Stimulated activated CD4-positive, alpha-beta T cell treated with anti-CD3 and anti-CD28 coated beads, Interleukin-15, amount 100 ng/mL, for 1 hour (primary cell): ENCODE data around the gene GRB10.

Experiments used
- DNase-seq, 2 donors: peaks; one replicate each; pipeline ENCODE4 v3.0.0-alpha.2; 2020; ENCODE audit warnings: low read depth in 1 of 2, low spot score in 1 of 2

Gene GRB10

DNA sequence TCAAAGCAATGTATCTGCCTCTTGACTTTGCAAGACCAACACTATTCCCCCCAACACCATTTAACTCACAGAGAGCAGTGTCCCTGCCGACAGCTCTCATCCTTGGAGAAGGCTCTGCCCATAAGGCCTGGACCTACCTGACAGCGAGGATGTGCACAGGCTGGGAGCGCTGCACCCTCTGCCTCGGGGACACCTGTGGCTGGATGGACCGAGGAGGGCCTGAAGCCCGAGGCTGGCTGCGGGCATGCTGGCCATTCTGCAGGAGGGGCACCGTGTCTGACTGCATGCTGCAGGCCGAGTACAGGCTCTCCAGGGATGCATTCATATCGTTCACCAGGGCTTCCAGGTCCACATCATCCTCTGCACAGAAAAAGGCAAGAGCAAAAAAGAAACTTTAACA is 108.4 kb downstream of the GRB10 start:
- DNase-seq: no peak

DNA sequence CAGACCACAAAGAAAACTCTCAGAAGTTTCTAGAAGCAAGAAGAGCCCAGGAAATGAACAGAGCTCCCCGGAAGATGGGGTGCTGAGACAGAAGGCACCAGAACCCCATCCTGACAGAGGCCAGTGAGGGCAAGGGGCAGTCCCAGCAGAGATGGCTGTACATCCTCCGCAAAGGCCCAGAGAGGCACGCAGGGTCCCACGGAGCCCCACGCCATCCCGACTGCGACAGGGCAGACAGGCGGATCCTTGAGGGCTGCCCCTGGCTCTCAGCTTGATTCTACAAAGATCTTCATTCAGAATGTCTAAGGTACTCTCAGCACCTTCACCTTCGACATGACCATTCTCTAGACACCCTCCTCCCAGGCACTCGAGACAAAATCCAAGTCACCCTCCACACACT is 109.6 kb downstream of the GRB10 start:
- DNase-seq: no peak

DNA sequence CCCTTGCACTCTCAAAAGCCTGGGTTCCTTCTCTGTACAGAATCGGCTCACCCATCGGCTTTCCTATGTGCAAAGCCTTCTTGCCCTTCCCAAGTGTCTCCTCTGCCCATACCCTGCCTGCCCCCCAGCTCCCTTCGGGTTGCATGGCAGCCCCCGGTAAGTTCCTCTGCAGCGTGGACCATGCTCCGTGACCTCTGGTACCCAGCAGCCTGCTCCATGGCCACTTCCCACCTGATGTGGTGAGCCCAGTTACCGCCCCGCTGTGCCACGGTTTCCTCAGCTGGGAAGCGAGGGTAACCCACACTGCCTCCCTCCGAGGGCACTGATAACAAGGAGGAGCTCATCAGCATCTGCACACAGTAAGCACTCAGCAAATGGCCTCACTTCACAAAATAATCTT is 110.7 kb downstream of the GRB10 start:
- DNase-seq: no peak

DNA sequence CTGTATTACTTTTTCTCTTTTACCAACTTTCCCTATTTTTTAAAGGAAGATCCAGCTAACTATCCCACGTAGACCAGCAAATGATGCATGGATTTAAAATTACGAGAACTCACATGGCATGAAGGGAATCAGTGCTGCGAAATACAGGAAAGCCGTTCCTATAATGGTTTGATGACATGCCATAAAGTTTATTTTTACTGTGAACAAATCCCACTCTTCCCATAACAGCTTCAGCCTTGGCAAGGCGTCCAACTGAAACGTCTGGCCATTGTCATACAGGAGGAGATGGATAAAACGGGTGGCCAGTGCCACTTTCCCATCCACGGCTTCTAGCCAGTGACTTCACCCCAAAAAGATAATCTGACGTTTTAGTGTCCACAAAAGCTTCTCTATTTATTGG is 111.3 kb downstream of the GRB10 start:
- no peak for DNase-seq

DNA sequence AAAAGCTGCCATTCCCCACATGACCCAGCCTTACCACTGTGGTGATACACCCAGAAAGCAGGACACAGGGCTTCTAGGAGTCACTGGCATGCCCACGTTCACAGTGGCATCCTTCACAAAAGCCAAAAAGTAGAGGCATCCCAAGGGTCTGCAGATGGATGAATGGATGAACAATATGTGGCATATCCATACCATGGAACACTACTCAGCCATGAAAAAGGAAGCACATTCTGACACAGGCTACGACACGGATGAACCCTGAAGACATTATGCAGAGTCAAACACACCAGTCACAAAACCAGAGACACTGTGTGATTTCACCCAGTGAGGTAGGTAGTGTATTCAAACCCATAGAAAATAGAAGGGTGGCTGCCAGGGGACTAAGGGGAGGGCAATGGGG is 112.8 kb downstream of the GRB10 start:
- DNase-seq: no peak

DNA sequence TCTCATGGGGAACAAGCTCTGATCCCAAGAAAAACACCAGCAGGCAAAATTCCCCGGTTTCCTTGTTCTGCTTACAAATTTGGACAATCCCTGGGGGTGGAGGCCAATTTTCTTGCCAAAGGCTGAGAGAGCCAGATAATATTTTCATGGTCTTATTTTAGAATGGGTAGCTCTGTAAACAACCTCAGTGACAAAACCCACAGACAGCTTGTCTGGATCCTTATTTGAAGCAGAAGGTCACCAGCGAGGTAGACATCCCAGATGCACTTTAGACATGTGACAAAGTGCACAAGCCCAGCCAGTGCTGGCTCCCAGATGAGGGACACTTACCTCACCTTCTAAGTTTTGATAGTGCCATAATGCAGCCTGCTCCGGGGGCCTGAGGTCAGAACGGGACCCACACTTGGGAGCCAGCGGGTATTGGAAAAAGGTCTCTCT is 114.9 kb downstream of the GRB10 start:
- no peak for DNase-seq

DNA sequence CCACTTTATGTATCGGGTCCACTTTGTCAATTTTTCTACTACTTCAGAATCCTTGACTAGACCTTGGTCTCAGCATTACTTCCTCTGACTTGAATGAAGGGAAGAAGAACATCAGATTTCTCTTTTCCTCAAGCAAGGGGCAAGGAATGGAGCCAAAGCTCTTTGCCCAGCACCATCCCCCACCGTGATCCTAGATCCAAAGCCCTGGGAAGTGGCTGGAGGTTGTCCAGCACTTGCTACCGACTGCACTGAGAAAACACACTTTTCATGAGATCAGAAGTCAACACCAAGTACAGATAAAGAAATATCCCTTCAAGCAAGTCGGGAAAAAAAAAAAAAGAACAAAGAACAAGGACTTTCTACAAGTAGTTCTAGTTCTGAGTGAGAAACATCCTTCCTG is 115.4 kb downstream of the GRB10 start:
- DNase-seq: no peak

DNA sequence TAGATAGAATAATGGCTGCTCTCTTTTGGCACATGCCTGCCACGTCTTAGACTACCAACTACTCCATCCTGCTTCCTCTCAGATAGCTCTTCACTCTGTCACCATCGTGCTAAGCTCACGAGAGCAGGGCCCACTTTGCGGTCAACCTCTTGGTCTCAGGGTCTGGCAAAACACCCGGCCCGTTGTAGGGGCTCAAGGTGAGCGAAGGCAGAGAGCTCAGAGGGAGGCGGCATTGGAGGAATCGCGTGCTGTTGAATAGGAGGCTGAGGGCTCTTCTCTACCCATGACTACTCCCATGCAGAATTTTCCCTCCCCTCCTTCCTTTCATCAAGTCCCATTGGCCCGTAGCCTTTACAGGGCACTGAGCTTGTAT is 116.6 kb downstream of the GRB10 start:
- DNase-seq: no peak

DNA sequence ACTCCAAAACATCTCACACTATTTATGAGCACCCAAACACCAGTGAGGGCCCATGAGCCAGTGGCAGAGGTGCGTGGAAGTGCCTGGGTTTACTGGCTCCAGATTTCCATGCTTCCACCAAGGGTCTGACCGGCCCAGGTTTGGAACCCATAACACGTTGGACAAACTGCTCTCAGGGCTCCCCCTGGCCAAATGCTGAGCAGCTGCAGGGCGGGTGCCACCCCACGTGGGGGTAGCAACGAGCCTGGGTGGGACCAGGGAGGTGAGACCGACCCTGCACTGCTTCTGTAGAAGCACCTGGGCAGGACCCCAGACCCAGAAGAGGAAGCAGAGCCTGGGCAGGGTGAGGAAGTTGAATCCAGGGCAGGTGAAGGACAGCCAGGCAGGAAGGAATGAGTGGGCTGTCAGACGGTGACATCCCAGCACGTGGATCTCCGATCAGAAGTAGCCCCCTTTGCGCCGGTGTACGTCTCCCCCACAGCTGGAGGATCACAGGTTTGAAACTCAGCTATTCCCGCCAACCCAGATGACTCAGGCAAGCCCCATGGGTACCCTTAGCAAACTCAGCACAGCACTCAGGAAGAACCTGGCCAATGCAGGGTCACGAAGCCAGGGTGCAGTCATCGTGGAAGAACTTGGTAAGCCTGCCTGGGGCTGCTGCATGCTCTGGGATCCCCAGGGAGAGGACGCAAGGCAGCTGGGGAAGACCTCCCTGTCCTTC is 117.1 kb downstream of the GRB10 start:
- DNase-seq: no peak

DNA sequence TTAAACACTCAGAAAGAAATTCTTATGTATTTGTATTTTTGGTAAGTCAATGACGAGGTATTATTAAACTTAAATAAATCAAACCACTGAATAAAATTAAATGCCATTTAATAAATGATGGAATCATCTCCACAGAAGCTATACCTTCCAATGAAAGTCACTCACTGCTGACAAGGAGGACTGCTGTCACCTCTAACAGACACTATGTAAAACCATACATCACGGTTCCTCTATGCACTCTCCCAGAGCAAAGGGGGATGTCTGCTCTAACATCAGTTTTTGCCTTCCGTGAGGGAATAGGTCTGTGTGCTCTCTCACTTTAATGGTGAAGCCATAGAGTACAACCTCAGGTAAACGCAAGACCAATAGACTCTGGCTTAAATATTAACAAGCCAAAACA is 117.8 kb downstream of the GRB10 start:
- no peak for DNase-seq

DNA sequence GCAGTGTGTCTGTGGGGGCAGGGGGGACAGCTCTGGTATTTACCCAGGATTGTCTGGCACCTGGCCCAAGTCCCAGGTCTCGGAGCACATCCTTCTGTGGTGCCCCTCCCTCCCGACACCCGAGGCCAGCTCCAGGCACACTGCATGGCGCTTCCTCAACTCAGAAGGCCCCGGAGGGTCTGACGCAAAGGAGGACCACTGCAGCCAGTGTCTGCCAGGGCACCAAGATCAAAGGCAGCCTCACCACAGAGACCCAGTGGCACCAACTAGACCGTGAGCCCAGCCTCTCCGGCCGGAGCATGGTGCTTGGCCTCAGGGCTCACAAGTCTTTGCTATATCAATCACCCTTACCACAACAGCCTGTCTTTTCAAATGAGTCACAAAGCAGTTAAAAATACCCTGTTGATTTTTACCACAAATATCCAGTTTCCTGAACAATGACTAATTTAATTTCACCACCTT is 118.2 kb downstream of the GRB10 start:
- DNase-seq: no peak

DNA sequence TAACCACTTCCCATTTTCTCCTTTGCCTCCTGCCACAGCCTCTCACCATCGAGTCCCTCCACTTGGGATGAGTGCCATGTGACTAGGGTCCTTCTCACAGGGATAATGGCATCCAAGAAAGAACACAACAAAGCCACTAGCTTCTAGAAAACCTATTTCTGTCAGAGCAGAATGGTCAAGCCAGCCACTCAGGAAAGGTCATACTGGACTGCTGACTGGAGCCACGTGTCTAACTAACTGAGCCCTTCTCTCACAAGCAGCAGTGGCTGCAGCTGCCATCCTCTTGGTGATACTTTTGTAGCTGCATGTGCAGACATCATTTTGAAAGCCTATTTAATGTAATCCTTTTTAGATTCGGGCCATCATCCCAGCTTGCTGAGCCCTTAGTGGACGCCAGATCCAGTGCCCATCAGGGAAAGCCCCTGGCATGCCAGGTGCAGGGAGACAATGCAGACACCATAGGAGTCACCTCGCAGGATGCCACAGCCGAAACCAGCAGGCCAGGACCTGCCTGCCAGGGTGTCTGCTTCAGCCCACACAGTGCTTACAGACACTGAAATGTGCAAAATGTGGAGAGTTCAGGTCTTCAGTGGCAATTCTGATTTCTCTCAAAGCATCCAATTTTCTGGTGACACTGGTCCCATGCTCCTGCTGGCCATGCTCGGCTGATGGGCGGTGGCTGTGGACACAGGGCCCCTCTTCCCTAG is 119.1 kb downstream of the GRB10 start:
- DNase-seq: no peak

DNA sequence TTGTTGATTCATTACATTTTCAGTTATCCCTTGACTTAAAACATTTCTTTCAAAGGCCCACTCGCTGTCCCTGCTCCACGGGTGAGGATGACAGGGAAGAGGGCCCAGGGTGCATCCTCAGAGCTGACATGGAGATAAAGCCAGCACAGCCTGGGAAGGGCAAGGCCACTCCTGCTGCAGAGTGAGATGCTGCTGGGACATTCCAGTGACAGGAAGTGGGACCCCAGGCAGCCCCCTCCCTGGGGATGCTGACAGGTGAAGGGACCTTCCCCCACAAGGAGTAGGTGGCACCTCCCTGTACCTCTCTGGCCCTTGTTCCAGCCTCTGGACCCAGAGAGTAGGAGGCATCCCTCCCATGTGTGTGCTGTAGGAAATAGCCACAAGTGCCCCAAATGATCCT is 119.7 kb downstream of the GRB10 start:
- no peak for DNase-seq

DNA sequence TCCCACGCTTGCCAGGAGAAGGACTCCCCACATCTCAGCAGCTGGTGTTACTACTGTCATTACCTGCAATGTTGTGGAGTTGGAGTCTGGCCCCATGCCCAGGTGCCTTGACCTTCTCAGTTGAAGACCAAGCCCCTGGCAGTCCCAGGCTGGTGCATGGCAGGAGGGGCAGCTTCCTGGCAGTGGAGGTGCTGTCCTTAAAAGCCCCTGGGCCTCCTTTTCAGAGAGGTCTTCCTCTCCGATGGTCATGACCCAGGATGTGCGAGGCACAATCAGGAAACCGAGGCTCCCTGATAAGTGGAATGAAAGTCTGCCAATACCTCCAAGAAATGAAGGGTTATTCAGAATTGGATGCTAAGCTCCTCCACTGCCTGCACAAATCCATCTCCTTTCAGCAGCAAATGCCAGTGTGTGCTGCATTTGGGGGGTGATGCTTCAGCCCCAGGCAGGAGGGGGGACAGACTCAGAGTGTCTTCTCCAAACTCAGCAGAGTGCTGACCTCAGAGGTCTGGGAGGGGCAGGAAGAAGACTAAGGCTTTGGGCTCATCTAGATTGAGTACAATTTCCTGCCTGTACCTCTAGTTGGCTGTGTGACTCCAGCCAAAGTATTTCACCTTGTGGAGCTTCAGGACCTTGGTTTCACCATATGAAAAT is 120.5 kb downstream of the GRB10 start:
- DNase-seq: no peak

DNA sequence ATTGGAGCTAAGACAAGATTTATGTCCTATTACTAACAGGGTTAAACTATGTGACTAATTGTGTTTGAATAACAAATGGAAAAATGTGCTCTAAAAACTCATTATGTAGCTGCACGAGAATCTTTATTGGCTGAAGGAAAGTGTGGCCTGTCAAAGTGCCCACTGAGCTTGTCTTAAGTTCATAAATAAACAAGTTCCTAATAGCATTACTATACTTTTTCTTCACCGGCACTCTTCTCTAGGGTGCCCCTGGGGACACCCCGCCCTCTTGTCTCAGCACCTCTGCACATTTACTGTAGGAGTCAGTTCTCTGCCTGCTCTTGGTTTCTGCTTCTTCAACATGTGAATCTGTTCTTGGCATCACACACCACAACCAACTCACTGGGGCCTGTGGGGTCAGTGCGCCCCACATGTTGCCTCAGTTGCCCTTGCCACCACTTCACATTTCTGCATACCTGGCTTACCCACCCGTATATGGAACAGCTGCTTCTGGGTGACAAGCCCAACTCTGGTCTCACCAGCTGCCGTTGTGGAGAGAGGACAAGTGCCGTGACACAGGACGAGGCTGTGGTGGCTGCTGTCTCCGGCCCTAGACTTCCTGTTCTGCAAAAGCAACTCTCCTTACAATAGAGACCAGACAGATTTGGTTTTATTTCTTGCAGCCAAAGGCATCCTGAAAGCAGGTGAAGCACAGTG is 121.2 kb downstream of the GRB10 start:
- DNase-seq: no peak

DNA sequence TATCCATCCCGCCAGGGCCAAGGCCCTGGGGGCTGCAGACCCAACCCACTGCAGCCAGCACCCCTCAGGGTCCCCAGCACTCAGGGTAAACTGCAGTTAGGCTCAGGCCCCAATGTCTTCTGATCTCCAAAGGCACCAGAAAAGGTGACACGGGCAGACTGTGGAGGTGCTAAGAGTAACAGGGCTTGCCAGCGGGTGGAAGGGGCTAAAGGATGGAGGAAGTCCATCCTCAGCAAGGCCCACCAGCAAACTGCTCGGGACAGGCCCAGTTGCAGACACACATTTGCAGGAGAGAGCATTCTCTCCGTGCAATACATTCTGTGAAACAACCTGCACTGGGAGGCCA is 121.9 kb downstream of the GRB10 start:
- no peak for DNase-seq

DNA sequence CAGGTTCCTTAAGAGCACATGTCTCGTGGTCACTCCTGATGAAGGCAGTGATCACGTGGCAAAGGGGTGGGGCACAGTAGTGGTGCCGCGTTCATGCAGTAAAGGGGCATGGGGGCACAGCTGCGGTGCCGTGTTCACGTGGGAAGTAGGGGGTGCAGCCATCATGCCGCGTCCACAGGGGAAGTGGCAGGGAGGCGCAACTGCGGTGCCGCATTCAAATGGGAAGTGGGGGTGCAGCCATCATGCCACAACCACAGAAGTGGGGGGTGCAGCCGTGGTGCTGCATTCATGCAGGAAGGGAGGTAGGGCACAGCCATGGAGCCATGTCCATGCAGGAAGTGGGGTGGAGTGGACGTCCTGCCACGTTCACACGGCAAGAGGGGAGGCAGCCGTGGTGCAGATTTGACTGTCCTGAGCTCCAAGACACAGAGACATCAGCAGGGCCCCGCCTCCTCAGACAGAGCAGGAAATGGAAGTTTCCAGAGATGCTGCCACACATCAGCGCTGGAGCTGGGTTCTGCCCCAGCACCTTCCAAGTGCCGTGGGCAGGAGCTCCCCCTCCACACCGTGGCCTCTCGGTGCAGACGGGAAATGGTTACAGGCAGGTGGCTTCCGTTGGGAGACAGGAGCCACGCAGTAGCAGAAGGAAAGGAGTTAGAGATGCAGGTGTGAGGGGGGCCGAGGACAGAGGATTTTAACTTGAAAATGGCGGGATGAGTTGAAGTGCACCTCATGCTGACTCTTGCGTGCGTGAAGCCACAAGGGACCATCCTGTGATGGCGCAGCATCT is 122.5 kb downstream of the GRB10 start:
- peak in 1 of 2 donors; percentile 14 for DNase-seq

DNA sequence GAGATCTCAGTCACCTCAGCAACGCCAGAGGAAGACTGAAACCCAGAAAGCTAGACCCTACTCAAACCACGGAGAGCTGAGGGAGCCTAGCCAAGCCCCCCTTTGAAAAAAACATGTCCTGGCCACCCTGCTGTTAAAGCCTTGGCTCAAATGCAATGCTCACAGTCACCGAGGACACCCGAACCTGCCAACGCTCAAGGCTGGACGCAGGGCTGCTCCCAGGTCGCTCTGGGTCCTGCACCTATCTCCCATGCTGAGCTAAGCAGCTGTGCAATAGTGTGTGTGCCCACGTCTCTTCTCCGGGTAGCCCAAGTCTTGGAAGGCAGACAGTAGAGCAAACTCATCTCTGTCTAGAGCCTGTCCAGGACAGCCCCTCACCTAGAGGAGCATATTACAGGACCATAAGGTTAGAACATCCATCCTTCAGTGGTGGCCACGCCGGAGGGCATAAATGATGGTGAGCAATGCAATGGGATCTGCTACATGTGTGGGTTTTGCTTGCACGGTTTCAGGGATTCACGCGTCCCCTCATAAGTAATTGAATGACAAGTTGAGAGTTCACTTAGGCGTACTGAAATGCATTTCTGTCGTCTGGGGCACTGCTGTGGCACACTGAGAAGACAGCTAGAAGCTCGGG is 123.2 kb downstream of the GRB10 start:
- DNase-seq: no peak

DNA sequence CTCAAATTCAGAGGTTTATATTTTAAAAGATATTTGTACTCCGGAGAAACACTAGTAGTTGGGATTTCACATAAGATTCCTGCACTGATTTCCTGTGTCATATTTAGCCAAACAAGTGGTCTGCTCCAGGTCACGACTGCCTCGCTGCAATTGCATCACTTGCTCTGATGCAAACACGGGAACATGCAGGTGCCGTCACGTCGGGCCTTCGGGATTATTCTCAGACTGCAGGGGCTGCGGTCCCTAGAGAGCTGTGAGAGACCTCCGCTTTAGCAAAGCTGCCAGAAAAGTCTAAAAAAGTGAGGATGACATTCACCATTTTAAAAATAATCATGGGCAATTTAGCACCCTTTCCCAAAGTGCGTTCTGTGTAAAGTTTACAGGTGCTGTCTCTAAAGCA is 124.0 kb downstream of the GRB10 start:
- DNase-seq: no peak

DNA sequence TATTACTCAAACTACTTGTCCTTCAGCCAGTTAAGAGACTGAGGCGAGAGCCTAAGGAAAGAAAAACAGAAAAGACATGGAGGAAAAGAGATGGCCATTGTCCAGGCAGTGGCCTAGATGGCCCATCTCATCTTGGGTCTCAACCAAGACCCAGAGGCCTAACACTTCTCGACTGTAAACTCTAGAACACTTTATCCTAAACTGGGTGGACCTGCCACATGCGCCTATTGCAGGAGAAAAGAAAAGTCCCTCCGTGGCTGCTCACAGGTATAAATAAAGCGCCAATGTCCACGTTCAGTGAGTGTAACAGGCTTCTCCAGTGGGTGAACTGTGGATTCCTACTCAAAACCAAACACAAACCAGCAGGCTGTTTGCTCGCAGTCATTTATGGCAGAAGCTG is 124.8 kb downstream of the GRB10 start:
- DNase-seq: no peak
